Erythroblast (primary cell): ENCODE data around the gene MGAT3.

Source experiments
- DNase-seq, 2 experiments: peaks; one replicate each; lab custom pipeline; 2025; lab: John Stamatoyannopoulos, UW
- GATA1 ChIP-seq: IDR thresholded peaks from 2 replicates; pipeline ENCODE4 v1.6.1; 2011; ENCODE audit warnings: low read depth, mild to moderate bottlenecking, control low read depth, low read length, moderate library complexity
- POLR2A ChIP-seq: IDR thresholded peaks from 2 replicates; pipeline ENCODE4 v1.6.1; 2011; ENCODE audit warnings: mild to moderate bottlenecking, low read length

MGAT3 gene

DNA sequence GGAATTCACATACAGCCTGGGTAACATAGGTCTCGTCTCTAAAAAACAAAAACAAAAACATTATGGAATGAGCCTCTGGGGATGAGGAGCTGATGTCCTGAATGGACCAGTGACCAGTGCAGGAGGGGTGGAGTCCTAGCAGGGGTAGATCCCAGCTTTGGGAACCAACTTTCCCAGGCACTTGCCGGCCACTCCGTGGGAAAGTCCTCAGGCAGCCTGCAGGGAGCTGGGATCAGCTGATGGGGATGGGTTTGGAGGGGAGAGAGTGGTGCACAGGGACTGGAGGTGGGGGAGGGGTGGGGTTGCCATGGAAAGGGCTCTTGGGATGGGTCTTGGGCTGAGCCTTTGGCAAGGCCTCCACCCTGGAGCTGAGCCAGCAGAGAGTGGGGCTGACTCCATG, 19.1 kb downstream of the MGAT3 start:
- TF ChIP-seq GATA1 (no peak), POLR2A (no peak)
- peak in 1 of 2 experiments; percentile 24 for DNase-seq

DNA sequence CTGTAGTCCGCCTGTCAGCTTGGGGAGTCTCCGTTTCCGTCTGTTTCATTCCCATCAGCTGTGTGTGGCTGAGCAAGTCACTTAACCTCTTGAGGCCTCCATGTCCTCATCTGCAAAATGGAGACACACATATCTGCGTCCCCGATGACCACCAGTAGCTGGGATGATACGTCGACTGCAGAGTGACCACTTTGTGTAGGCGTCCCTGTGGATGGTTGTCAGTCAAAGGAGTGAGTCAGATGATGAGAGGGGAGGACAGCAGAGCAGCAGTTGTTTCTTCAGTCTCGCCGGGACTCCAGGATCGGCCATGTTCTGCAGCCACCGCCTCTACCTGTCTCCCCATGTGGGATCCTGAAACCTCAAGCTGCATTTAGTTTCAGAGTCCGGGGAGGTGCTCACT, 19.9 kb downstream of the MGAT3 start:
- no peak for TF ChIP-seq POLR2A
- TF ChIP-seq GATA1 = no peak
- DNase-seq = no peak

DNA sequence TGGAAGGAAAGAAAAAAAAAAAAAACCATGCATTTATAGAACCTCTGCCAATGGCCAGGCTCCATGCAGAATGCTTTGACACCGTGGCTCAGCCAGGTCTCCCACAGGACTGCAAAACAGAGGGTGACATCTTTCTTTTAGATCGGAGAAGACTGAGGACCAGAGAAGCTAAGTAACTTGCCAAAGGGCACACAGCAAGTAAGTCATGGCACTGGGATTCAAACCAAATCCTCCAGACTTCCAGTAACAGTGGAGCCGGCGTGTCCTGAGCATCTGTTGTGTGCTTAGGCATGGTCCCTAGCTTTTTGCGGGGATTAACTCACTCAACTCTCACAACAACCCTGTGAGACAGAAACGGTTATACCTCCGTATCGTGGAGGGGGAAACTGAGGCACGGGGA, 20.7 kb downstream of the MGAT3 start:
- DNase-seq = no peak
- TF ChIP-seq POLR2A (no peak), GATA1 (no peak)

- TF ChIP-seq GATA1 = no peak
- DNase-seq = peak; percentile 41 to 63
Observed at GRCh38 chr22:39478441-39478850, 21.6 kb downstream of the MGAT3 start.

DNA sequence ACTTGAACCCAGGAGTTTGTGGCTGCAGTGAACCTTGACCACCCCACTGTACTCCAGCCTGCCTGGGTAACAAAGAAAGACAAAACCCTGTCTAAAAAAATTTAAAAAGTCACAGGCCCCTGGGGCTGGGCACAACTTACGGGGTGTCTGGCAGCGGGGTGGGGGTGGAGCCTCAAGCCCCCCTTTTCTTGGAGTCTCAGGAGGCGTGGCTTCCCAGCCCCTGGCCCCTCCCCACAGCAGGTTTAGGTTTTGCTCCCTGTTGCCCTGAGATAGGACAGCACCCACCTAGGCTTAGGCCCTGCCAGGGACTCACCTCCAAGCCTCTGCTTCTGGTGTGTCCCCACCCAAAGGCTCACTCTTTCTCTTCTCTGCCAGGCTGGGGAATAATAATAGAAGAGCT, 22.4 kb downstream of the MGAT3 start:
- no peak for TF ChIP-seq POLR2A
- TF ChIP-seq GATA1 = no peak
- peak in 1 of 2 experiments; percentile 43 for DNase-seq

GRCh38 chr22:39480557-39480956, 23.7 kb downstream of the MGAT3 start:
- TF ChIP-seq POLR2A (no peak), GATA1 (no peak)
- DNase-seq = peak; percentile 57 to 74

- DNase-seq = no peak
Observed at GRCh38 chr22:39481054-39481453, 24.2 kb downstream of the MGAT3 start.

DNA sequence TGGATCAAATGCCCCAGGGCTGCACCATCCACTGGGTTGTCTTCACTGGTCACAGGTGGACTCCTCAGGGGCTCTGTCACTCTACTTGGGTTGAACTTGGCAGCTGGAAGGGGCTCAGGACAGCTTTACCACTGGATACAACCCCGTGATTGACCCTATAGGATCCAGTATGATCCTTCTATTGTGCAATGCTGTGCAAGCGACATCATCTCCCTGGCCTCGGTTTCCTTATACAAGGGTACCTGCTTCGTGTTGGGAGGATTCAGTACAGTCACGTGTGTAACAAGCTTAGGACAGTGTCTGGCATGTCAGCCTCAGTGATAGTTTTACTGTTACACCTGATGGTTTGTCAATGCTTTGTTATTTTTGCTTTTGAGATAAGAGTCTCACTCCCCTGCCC, 24.8 kb downstream of the MGAT3 start:
- no peak for DNase-seq
- no peak for TF ChIP-seq GATA1
- no peak for TF ChIP-seq POLR2A

More at GRCh38 chr22:39481054-39481453, 24.2 kb downstream of the MGAT3 start:
- no peak for TF ChIP-seq GATA1
- TF ChIP-seq POLR2A = no peak

DNA sequence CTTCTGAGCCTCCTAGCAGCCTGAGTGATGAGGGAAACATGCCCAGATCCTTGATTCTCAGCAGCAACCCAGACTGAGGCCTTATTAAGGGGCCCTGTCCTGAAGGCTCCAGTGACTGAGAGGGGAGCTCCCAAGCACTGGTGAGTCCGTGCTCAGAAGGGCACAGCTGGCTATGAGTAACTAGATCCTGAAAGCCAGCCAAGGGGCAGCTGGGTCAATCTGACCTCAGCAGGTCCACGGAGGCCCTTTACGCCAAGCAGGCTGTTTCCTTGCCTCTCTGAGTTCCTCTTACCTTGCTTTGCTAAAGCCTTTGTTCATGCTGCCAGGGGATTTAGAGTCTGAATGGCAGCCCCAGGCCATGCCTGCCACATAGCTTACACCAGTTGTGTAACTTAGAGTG, 26.0 kb downstream of the MGAT3 start:
- DNase-seq = no peak
- TF ChIP-seq POLR2A (no peak), GATA1 (no peak)

DNA sequence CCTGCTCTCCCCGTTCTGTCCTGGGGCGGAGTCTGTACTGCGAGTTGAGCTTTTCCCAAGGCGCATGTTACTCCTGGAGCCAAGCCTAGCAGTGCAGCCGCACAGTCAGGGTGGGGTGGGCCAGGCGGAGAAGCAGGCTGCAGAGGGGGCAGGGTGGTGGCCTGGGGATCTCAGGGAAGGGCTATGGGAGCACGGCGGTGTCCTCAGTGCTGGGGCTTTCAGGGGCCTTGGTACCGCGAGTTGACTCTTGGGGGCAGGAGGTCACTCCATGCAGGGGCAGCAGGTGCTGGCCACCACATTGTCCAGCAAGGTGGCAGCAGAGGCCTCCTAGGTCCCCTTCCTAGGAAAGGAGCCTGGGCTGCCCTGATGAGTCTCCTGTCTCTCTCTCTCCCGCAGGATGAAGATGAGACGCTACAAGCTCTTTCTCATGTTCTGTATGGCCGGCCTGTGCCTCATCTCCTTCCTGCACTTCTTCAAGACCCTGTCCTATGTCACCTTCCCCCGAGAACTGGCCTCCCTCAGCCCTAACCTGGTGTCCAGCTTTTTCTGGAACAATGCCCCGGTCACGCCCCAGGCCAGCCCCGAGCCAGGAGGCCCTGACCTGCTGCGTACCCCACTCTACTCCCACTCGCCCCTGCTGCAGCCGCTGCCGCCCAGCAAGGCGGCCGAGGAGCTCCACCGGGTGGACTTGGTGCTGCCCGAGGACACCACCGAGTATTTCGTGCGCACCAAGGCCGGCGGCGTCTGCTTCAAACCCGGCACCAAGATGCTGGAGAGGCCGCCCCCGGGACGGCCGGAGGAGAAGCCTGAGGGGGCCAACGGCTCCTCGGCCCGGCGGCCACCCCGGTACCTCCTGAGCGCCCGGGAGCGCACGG, 30.4 kb downstream of the MGAT3 start:
- DNase-seq = peak; percentile 31 to 42
- TF ChIP-seq POLR2A (no peak), GATA1 (no peak)

- no peak for DNase-seq
- TF ChIP-seq GATA1 (no peak), POLR2A (no peak)
Observed at GRCh38 chr22:39487826-39488520, 31.2 kb downstream of the MGAT3 start.

DNA sequence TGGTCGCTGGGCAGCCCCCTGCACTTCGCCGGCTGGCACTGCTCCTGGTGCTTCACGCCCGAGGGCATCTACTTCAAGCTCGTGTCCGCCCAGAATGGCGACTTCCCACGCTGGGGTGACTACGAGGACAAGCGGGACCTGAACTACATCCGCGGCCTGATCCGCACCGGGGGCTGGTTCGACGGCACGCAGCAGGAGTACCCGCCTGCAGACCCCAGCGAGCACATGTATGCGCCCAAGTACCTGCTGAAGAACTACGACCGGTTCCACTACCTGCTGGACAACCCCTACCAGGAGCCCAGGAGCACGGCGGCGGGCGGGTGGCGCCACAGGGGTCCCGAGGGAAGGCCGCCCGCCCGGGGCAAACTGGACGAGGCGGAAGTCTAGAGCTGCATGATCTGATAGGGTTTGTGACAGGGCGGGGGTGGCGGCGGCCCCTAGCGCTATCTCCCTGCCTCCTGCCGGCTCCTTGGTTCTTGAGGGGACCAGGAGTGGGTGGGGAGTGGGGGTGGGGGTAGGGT, 31.8 kb downstream of the MGAT3 start:
- TF ChIP-seq POLR2A (no peak), GATA1 (no peak)
- DNase-seq = peak; percentile 73 to 81

- TF ChIP-seq POLR2A (no peak), GATA1 (no peak)
- DNase-seq = no peak
Observed at GRCh38 chr22:39489094-39490068, 32.6 kb downstream of the MGAT3 start.
